ENCODE data around the gene RHOBTB1. TPM values are rescaled to one million over a fixed set of nuclear protein-coding genes. Genes with fewer than 3 reads are reported as not detected.

Gene RHOBTB1
- total and polyA plus RNA-seq, 4 donors: 2.7 to 11.8 (median 4.9) TPM

DNA sequence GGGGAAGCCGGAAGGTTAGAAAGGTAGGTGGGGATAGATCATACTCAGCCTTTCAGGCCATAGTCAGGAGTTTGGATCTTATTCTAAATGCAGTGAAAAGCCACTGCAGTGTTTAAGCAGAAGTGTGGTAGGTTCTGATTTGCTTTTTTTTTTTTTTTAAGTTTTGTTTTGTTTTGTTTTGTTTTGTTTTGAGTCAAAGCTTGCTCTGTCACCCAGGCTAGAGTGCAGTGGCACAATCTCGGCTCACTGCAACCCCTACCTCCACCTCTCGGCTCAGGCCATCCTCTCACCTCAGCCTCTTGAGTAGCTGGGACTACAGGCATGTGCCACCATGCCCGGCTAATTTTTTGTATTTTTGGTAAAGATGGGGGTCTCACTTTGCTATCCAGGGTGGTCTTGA lies 23.5 kb downstream of the RHOBTB1 start (continued):
- TF ChIP-seq, protein P1, sequence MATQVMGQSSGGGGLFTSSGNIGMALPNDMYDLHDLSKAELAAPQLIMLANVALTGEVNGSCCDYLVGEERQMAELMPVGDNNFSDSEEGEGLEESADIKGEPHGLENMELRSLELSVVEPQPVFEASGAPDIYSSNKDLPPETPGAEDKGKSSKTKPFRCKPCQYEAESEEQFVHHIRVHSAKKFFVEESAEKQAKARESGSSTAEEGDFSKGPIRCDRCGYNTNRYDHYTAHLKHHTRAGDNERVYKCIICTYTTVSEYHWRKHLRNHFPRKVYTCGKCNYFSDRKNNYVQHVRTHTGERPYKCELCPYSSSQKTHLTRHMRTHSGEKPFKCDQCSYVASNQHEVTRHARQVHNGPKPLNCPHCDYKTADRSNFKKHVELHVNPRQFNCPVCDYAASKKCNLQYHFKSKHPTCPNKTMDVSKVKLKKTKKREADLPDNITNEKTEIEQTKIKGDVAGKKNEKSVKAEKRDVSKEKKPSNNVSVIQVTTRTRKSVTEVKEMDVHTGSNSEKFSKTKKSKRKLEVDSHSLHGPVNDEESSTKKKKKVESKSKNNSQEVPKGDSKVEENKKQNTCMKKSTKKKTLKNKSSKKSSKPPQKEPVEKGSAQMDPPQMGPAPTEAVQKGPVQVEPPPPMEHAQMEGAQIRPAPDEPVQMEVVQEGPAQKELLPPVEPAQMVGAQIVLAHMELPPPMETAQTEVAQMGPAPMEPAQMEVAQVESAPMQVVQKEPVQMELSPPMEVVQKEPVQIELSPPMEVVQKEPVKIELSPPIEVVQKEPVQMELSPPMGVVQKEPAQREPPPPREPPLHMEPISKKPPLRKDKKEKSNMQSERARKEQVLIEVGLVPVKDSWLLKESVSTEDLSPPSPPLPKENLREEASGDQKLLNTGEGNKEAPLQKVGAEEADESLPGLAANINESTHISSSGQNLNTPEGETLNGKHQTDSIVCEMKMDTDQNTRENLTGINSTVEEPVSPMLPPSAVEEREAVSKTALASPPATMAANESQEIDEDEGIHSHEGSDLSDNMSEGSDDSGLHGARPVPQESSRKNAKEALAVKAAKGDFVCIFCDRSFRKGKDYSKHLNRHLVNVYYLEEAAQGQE (IDR thresholded peaks at IDR 0.05): no peak
- TF ChIP-seq TAF1 (conservative IDR thresholded peaks at IDR 0.05) (no peak), EGR1 (IDR thresholded peaks at IDR 0.05; ENCODE audit: low read depth in 2 of 2) (no peak), SP1 (IDR thresholded peaks at IDR 0.05) (no peak), GABPA (IDR thresholded peaks at IDR 0.05 in 1 of 2, conservative IDR thresholded peaks at IDR 0.05 in 1 of 2) (no peak)
- TF ChIP-seq, protein P2, sequence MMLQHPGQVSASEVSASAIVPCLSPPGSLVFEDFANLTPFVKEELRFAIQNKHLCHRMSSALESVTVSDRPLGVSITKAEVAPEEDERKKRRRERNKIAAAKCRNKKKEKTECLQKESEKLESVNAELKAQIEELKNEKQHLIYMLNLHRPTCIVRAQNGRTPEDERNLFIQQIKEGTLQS (IDR thresholded peaks at IDR 0.05): no peak

GRCh38 chr10:60919551-60919950 lies 24.4 kb downstream of the RHOBTB1 start:
- Histone ChIP-seq H3K4me3 (ENCODE audit: low read depth in 1 of 3, low read length in 3 of 3) (no peak overlapping the region), H3K27ac (ENCODE audit: low read depth in 1 of 2, low read length in 2 of 2) (no peak overlapping the region), H3K4me1 (ENCODE audit: control insufficient read depth in 4 of 4, insufficient read depth in 4 of 4, low read length in 3 of 4) (no peaks in the 10 kb centered on the region), H3K9ac (ENCODE audit: low read depth in 1 of 2, low read length in 2 of 2) (no peak overlapping the region), H3K27me3 (ENCODE audit: control insufficient read depth in 4 of 4, insufficient read depth in 4 of 4, low read length in 3 of 4) (no peaks in the 10 kb centered on the region), H3K36me3 (ENCODE audit: control insufficient read depth in 4 of 4, insufficient read depth in 3 of 4, low read depth in 1 of 4, low read length in 3 of 4) (no peaks in the 10 kb centered on the region), H3K9me3 (ENCODE audit: control insufficient read depth in 4 of 4, low read length in 3 of 4) (no peaks in the 10 kb centered on the region)
- DNase-seq (ENCODE audit: low spot score): no peak
- 89% methylated on average over 2 of the region's 2 CpGs for WGBS
- TF ChIP-seq, protein P2 (IDR thresholded peaks at IDR 0.05): no peak
- no peak for TF ChIP-seq SP1 (IDR thresholded peaks at IDR 0.05)
- no peak for TF ChIP-seq HNF4G (IDR thresholded peaks at IDR 0.05)
- TF ChIP-seq HNF4A (conservative IDR thresholded peaks at IDR 0.05): no peak
- TF ChIP-seq NR2F2 (IDR thresholded peaks at IDR 0.05): no peak
- TF ChIP-seq RXRA (IDR thresholded peaks at IDR 0.05): no peak
- no peak for TF ChIP-seq RAD21 (IDR thresholded peaks at IDR 0.05)
- no peak for TF ChIP-seq FOXA1 (IDR thresholded peaks at IDR 0.05)
- TF ChIP-seq TAF1 (conservative IDR thresholded peaks at IDR 0.05): no peak
- TF ChIP-seq ZBTB33 (IDR thresholded peaks at IDR 0.05): no peak
- TF ChIP-seq, protein P3, sequence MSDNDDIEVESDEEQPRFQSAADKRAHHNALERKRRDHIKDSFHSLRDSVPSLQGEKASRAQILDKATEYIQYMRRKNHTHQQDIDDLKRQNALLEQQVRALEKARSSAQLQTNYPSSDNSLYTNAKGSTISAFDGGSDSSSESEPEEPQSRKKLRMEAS (IDR thresholded peaks at IDR 0.05): no peak
- no peak for TF ChIP-seq EGR1 (IDR thresholded peaks at IDR 0.05; ENCODE audit: low read depth in 2 of 2)
- TF ChIP-seq JUND (IDR thresholded peaks at IDR 0.05): no peak
- no peak for TF ChIP-seq YY1 (IDR thresholded peaks at IDR 0.05)
- TF ChIP-seq, protein P1 (IDR thresholded peaks at IDR 0.05): no peak

Measured in liver (tissue), 9 donors.